Transverse colon (tissue), 3 donors: ENCODE data around the gene KCNN1.

Experiments
- CTCF ChIP-seq, 5 experiments: fragments of 200-600 bp in 3 of 5; fragments of 450-650 bp in 2 of 5; sonication (generic) in 3 of 5; IDR thresholded peaks; 1 replicate in 2 of 5; 2 replicates in 3 of 5; pipeline ENCODE4 v1.5.1; 2016 to 2017; ENCODE audit warnings: antibody characterized with exemption in 5 of 5, inconsistent platforms in 3 of 5, mild to moderate bottlenecking in 2 of 5, moderate library complexity in 1 of 5
- EP300 ChIP-seq: sonication (generic); formaldehyde crosslinking; IDR thresholded peaks from one replicate; pipeline ENCODE4 v1.6.1; 2017; ENCODE audit warnings: antibody characterized with exemption, low read depth
- POLR2A ChIP-seq: fragments of 450-650 bp; IDR thresholded peaks from one replicate; pipeline ENCODE4 v1.6.1; 2016; ENCODE audit warnings: antibody characterized with exemption, mild to moderate bottlenecking, moderate library complexity

- TF ChIP-seq CTCF (IDR thresholded peaks at IDR 0.05) (no peak), EP300 (no peak), POLR2A (no peak)
Measured at GRCh38 chr19:18002347-18002850, 35.5 kb downstream of the KCNN1 start.
